ENCODE results near the gene SAMHD1.

- TF ChIP-seq, protein P1, sequence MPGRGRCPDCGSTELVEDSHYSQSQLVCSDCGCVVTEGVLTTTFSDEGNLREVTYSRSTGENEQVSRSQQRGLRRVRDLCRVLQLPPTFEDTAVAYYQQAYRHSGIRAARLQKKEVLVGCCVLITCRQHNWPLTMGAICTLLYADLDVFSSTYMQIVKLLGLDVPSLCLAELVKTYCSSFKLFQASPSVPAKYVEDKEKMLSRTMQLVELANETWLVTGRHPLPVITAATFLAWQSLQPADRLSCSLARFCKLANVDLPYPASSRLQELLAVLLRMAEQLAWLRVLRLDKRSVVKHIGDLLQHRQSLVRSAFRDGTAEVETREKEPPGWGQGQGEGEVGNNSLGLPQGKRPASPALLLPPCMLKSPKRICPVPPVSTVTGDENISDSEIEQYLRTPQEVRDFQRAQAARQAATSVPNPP (IDR thresholded peaks at IDR 0.05; ENCODE audit: borderline replicate concordance, insufficient read depth, insufficient read length), result no peak
- TF ChIP-seq SNAPC5 (CRISPR knock-in tag; IDR thresholded peaks at IDR 0.05), result no peak
These were observed 651 bp upstream of the SAMHD1 start for GRCh38 chr20:36951979-36952738.

All from K562 (cell line).